A549 treated with CpdA at 1 μM for 4 hours (cell line): ENCODE data around the gene CXCL12. TPM values are rescaled to one million over a fixed set of nuclear protein-coding genes. Genes with fewer than 3 reads are reported as not detected.

Experiments
- total RNA-seq: library from RNA; stranded (reverse); fragments of 200-300 nt; extraction: Qiagen RNA extraction; gene quantifications from 5 replicates; pipeline ENCODE4 v1.2.3, GENCODE V29; 2022; ENCODE audit warnings: low read depth

Gene CXCL12
- 0.11 to 0.23 TPM (median 0.16 TPM) in 5 replicates for total RNA-seq

GRCh38 chr10:44385026-44385695 is at the start of gene CXCL12:
CXCL12 (minus strand) TSS chr10:44385097; CDS start chr10:44385005, 92 bp downstream.

